HFFc6 (cell line): ENCODE results near the gene NCOA5. TPM values are rescaled to one million over a fixed set of nuclear protein-coding genes. Genes with fewer than 3 reads are reported as not detected.

Source experiments
- DNase-seq: peaks from one replicate; pipeline ENCODE4 v3.0.0-alpha.2; 2018
- H3K27ac Mint-ChIP-seq: 2 replicates; pipeline ENCODE4 v1.8.0; 2020; ENCODE audit warnings: mild to moderate bottlenecking, mixed read lengths
- H3K27me3 Mint-ChIP-seq: 2 replicates; pipeline ENCODE4 v1.8.0; 2021; ENCODE audit warnings: mild to moderate bottlenecking, moderate library complexity, mixed read lengths; ENCODE audit not compliant: insufficient read depth
- H3K36me3 Mint-ChIP-seq: 2 replicates; pipeline ENCODE4 v1.8.0; 2021; ENCODE audit warnings: low read depth, mixed read lengths
- H3K4me1 Mint-ChIP-seq: 2 replicates; pipeline ENCODE4 v1.8.0; 2020; ENCODE audit warnings: low read depth, mixed read lengths
- H3K4me3 Mint-ChIP-seq: 2 replicates; pipeline ENCODE4 v1.8.0; 2020; ENCODE audit warnings: mild to moderate bottlenecking, moderate library complexity, mixed read lengths
- H3K9me3 Mint-ChIP-seq: 2 replicates; pipeline ENCODE4 v1.8.0; 2020; ENCODE audit warnings: mild to moderate bottlenecking, mixed read lengths
- total RNA-seq, 6 experiments: library from RNA; stranded (reverse); fragmentation: NEBNext Ultra II Directional; extraction: Animal tissue kit (Norgen Biotek cat#: 25700); gene quantifications; 2 replicates in 1 of 6; 3 replicates in 5 of 6; pipeline ENCODE4 v1.2.3, GENCODE V29; 2021
- TF ChIP-seq, protein P1 (sequence below): fragments of 200-600 bp; sonication (generic); IDR thresholded peaks from 2 replicates; pipeline ENCODE4 v1.5.0; 2021; ENCODE audit warnings: antibody characterized with exemption, mild to moderate bottlenecking

Gene NCOA5
- total RNA-seq, 6 experiments from 2014 or later: 15.3 to 25.1 (median 23.2) TPM

DNA sequence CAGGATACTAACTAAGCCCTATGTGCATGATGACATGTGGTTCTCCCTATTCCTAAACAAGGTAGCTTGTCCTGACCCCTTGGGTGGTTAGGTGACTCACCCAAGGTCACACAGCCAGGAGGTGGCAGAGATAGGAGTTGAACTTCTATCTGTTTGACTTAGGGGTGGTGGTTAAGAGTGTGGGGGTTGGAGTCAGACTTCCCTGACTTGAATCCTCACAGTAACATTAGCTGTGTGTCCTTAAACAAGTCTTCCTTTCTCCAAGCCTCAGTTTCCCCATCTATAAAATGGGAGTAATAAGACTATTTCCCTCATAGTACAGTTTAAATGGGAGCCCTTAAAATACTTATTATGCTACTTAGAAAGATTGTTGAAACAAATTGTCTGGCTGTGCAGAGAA lies 38.9 kb downstream of the NCOA5 start:
- Mint-ChIP-seq H3K4me3 (no peak overlapping the region), H3K9me3 (no peaks in the 10 kb centered on the region), H3K4me1 (no peaks in the 10 kb centered on the region), H3K27me3 (peaks cover 30% of the 10 kb centered on the region), H3K27ac (no peak overlapping the region), H3K36me3 (no peaks in the 10 kb centered on the region)
- DNase-seq: no peak
- TF ChIP-seq, protein P1, sequence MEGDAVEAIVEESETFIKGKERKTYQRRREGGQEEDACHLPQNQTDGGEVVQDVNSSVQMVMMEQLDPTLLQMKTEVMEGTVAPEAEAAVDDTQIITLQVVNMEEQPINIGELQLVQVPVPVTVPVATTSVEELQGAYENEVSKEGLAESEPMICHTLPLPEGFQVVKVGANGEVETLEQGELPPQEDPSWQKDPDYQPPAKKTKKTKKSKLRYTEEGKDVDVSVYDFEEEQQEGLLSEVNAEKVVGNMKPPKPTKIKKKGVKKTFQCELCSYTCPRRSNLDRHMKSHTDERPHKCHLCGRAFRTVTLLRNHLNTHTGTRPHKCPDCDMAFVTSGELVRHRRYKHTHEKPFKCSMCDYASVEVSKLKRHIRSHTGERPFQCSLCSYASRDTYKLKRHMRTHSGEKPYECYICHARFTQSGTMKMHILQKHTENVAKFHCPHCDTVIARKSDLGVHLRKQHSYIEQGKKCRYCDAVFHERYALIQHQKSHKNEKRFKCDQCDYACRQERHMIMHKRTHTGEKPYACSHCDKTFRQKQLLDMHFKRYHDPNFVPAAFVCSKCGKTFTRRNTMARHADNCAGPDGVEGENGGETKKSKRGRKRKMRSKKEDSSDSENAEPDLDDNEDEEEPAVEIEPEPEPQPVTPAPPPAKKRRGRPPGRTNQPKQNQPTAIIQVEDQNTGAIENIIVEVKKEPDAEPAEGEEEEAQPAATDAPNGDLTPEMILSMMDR: no peak

DNA sequence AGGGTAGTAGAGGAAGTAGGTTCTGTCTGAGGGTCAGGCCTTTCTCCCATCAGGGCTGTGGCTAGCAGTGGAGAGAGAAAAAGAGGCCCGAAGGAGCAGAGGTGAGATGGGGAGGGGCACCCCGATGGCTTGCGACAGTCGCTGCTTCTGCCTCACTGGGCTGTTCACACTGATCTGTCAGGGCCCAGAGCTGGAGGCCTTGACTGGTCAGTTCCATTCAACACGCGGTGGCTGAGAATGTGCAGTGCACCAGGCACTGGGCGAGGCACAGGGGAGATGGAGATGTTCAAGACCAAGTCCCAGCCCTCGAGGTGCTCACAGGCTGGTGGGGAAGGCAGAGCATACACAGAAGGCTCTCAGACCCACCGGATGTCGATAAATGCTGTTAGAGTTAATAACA lies 39.3 kb downstream of the NCOA5 start:
- H3K4me1 Mint-ChIP-seq: no peaks in the 10 kb centered on the region
- DNase-seq: no peak
- no peaks in the 10 kb centered on the region for H3K36me3 Mint-ChIP-seq
- H3K27me3 Mint-ChIP-seq: peaks cover 34% of the 10 kb centered on the region
- H3K4me3 Mint-ChIP-seq: no peak overlapping the region
- H3K9me3 Mint-ChIP-seq: no peaks in the 10 kb centered on the region
- TF ChIP-seq, protein P1: no peak
- H3K27ac Mint-ChIP-seq: no peak overlapping the region

DNA sequence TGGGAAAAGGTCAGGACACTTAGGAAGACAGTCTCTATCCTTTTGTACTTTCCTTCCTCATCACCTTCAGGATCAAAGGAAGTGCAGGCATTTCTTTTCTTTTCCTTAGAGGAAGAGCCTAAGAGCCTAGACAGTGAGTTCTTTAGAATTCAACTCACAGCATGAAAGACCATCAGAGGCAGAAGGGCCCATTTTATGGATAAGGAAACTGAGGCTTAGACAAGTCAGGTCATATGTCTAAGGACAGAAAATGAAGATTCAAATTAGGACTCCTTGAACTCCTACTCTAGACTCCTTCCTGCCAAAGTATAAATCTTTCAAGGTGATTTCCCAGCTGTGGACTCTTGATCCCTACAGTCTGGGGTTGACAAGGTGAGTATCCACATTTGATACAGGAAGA lies 39.9 kb downstream of the NCOA5 start:
- TF ChIP-seq, protein P1: no peak
- DNase-seq: no peak
- H3K36me3 Mint-ChIP-seq: no peaks in the 10 kb centered on the region
- no peaks in the 10 kb centered on the region for H3K4me1 Mint-ChIP-seq
- no peaks in the 10 kb centered on the region for H3K9me3 Mint-ChIP-seq
- H3K27me3 Mint-ChIP-seq: peaks cover 36% of the 10 kb centered on the region
- H3K4me3 Mint-ChIP-seq: no peak overlapping the region
- no peak overlapping the region for H3K27ac Mint-ChIP-seq

DNA sequence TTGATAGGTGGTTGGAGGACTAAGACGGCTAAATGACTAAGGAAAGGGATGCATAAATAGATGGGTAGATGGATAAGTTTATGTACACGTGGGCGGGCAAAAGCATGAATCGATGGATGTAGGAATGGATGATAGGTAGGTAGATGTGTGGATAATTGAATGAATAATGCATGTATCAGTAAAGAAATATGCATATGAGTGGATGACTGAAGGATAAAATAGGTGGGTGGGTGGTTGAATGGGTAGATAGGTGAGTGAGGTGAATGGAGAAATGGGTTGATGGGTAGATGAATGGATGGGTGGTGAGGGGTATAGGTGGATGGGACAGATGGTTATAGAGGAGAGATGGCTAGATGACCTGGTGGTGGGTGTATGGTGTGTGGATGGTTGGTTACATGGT lies 40.6 kb downstream of the NCOA5 start:
- DNase-seq: no peak
- Mint-ChIP-seq H3K36me3 (no peaks in the 10 kb centered on the region), H3K27ac (no peak overlapping the region), H3K4me3 (no peak overlapping the region), H3K9me3 (no peaks in the 10 kb centered on the region), H3K27me3 (peaks cover 32% of the 10 kb centered on the region), H3K4me1 (no peaks in the 10 kb centered on the region)
- TF ChIP-seq, protein P1: no peak

DNA sequence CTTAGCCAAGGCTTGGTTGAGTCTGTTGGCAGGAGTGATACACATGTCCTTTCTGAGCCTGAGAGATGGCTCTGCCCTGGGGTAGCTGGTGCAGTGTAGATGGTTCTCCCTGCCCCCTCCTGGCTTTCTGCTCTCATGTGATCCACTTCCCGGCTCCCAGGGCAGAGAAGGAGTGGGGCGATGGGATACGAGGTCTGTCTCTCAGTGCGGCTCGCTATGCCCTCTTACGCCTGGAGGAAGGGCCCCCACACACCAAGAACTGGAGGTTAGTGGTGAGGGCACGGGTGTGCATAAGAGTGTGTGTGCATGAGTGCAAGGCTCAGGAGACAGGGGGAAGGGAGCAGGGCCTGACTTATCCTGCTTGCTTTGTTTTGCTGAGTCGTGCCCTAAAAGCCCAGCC lies 41.9 kb downstream of the NCOA5 start:
- H3K4me3 Mint-ChIP-seq: no peak overlapping the region

More for the DNA sequence above, 41.9 kb downstream of the NCOA5 start:
- Mint-ChIP-seq H3K27ac (no peak overlapping the region), H3K4me1 (no peaks in the 10 kb centered on the region), H3K36me3 (no peaks in the 10 kb centered on the region), H3K27me3 (peaks cover 35% of the 10 kb centered on the region), H3K9me3 (no peaks in the 10 kb centered on the region)
- DNase-seq: no peak
- TF ChIP-seq, protein P1: no peak
